Endothelial cell of umbilical vein (primary cell): ENCODE results near the gene RIPK3.

Experiments used
- CTCF ChIP-seq, 2 donors: IDR thresholded peaks; 1 replicate in 1 of 2; 2 replicates in 1 of 2; pipeline ENCODE4 v1.5.1; 2011; ENCODE audit warnings: low read length in 2 of 2, mild to moderate bottlenecking in 2 of 2, moderate library complexity in 2 of 2, control low read depth in 1 of 2, inconsistent platforms in 1 of 2, low read depth in 1 of 2; ENCODE audit not compliant: insufficient read depth in 1 of 2; ENCODE audit errors: extremely low read depth in 1 of 2
- EZH2 ChIP-seq: IDR thresholded peaks from 2 replicates; pipeline ENCODE4 v1.6.1; 2012; ENCODE audit warnings: borderline replicate concordance, low read depth, mild to moderate bottlenecking, moderate library complexity, low read length, inconsistent platforms; ENCODE audit not compliant: severe bottlenecking
- POLR2AphosphoS5 ChIP-seq: IDR thresholded peaks from 2 replicates; pipeline ENCODE4 v1.6.1; 2012; ENCODE audit warnings: low read depth, mild to moderate bottlenecking, control low read depth, low read length, moderate library complexity; ENCODE audit not compliant: insufficient read depth

- no peak for TF ChIP-seq EZH2
- no peak for TF ChIP-seq POLR2AphosphoS5
- TF ChIP-seq CTCF (IDR thresholded peaks at IDR 0.05; ENCODE audit: extremely low read depth in 1 of 2, insufficient read depth in 1 of 2, low read depth in 1 of 2, low read length in 2 of 2), result no peak
Measured at GRCh38 chr14:24325041-24325530, 14.7 kb downstream of the RIPK3 start.
